Smooth muscle cell of trachea (primary cell): Measurements from ENCODE around the gene PQBP1. TPM values are rescaled to one million over a fixed set of nuclear protein-coding genes. Genes with fewer than 3 reads are reported as not detected.

Experiments used
- total RNA-seq: library from RNA; depleted of rRNA; stranded (reverse); fragments of >200 nt; gene quantifications from 2 replicates; pipeline ENCODE4 v1.2.1, GENCODE V29; 2014

The PQBP1 gene
- 50.8 and 62.5 TPM in 2 replicates for total RNA-seq

GRCh38 chrX:48897625-48898306 lies at the start of gene PQBP1, which contains the start of gene TIMM17B:
PQBP1 (plus strand) TSS chrX:48897930; CDS start chrX:48898510, 580 bp downstream.
TIMM17B (minus strand) TSS chrX:48897768; CDS start chrX:48897749, 19 bp downstream.

GRCh38 chrX:48911412-48912182 lies 13.9 kb downstream of the PQBP1 start, which contains the start of gene SLC35A2:
SLC35A2 (minus strand) TSS chrX:48911646; CDS start chrX:48911636, 10 bp downstream.

GRCh38 chrX:48918643-48919340 lies 21.1 kb downstream of the PQBP1 start, which contains the start of gene PIM2:
PIM2 (minus strand) TSS chrX:48919024; CDS start chrX:48918834, 190 bp downstream.

Other genes starting within 250 kb of the PQBP1 start
- gene WAS, start 214.1 kb upstream of the PQBP1 start, total RNA-seq: 0.17 TPM in 1 of 2 replicates, not detected in the other
- gene SUV39H1, start 201.2 kb upstream of the PQBP1 start, total RNA-seq: 2.3 and 8.3 TPM in 2 replicates
- not detected in 2 replicates for gene GLOD5, start 136.2 kb upstream of the PQBP1 start, total RNA-seq
- gene GATA1, start 111.3 kb upstream of the PQBP1 start, total RNA-seq: not detected in 2 replicates
- gene HDAC6, start 95.9 kb upstream of the PQBP1 start, total RNA-seq: 28.1 and 36.1 TPM in 2 replicates
- gene ERAS, start 71.4 kb upstream of the PQBP1 start, total RNA-seq: not detected in 2 replicates
- gene PCSK1N, start 62.3 kb upstream of the PQBP1 start, total RNA-seq: 0.33 TPM in 1 of 2 replicates, not detected in the other
- gene TIMM17B, start 162 bp upstream of the PQBP1 start, total RNA-seq: 28.4 and 28.5 TPM in 2 replicates
- gene SLC35A2, start 13.7 kb downstream of the PQBP1 start, total RNA-seq: 13.2 and 16.4 TPM in 2 replicates
- gene PIM2, start 21.1 kb downstream of the PQBP1 start, total RNA-seq: 3.3 and 4.0 TPM in 2 replicates
- gene OTUD5, start 59.7 kb downstream of the PQBP1 start, total RNA-seq: 37.5 and 47.6 TPM in 2 replicates
- gene KCND1, start 73.9 kb downstream of the PQBP1 start, total RNA-seq: 1.9 and 4.3 TPM in 2 replicates
- 20.5 and 20.8 TPM in 2 replicates for gene GRIPAP1, start 104.3 kb downstream of the PQBP1 start, total RNA-seq
- 45.1 and 66.0 TPM in 2 replicates for gene TFE3, start 145.4 kb downstream of the PQBP1 start, total RNA-seq
- gene CCDC120, start 161.1 kb downstream of the PQBP1 start, total RNA-seq: 0.83 and 1.2 TPM in 2 replicates
- gene PRAF2, start 176.1 kb downstream of the PQBP1 start, total RNA-seq: 14.6 and 15.3 TPM in 2 replicates
- 54.3 and 58.6 TPM in 2 replicates for gene WDR45, start 182.0 kb downstream of the PQBP1 start, total RNA-seq
- gene GPKOW, start 225.8 kb downstream of the PQBP1 start, total RNA-seq: 20.0 and 23.9 TPM in 2 replicates